Esophagus muscularis mucosa (tissue), 4 donors: ENCODE results near the gene LMX1B. TPM values are rescaled to one million over a fixed set of nuclear protein-coding genes. Genes with fewer than 3 reads are reported as not detected.

Experiments
- DNase-seq: peaks from one replicate; pipeline ENCODE4 v3.0.0-alpha.2; 2017; ENCODE audit errors: extremely low spot score
- H3K27ac ChIP-seq, 4 donors: fragments of 200-600 bp; sonication (generic); replicated peaks in 1 of 4; 1 replicate in 3 of 4; 2 replicates in 1 of 4; pipeline ENCODE4 v1.5.1; 2016 to 2019; ENCODE audit warnings: mild to moderate bottlenecking in 1 of 4
- H3K27me3 ChIP-seq, 4 donors: fragments of 200-600 bp; sonication (generic); one replicate each; pipeline versions ENCODE4 v1.5.1 to v1.6.0; 2016 to 2019
- H3K36me3 ChIP-seq, 4 donors: fragments of 200-600 bp; sonication (generic); one replicate each; pipeline ENCODE4 v1.5.1; 2016 to 2019
- H3K4me1 ChIP-seq, 4 donors: fragments of 200-600 bp; sonication (generic); one replicate each; pipeline ENCODE4 v1.5.1; 2016 to 2019
- H3K4me3 ChIP-seq, 4 donors: fragments of 200-600 bp; sonication (generic); 1 replicate in 2 of 4; 2 replicates in 2 of 4; pipeline ENCODE4 v1.5.1; 2016 to 2019; ENCODE audit warnings: mild to moderate bottlenecking in 4 of 4, moderate library complexity in 1 of 4
- H3K9me3 ChIP-seq, 4 donors: fragments of 200-600 bp; sonication (generic); 1 replicate in 3 of 4; 2 replicates in 1 of 4; pipeline ENCODE4 v1.5.1; 2016 to 2019
- CTCF ChIP-seq, 3 experiments: fragments of 200-600 bp in 2 of 3; fragments of 450-650 bp in 1 of 3; sonication (generic) in 2 of 3; IDR thresholded peaks; one replicate each; pipeline ENCODE4 v1.5.1; 2017 to 2019; ENCODE audit warnings: antibody characterized with exemption in 3 of 3, mild to moderate bottlenecking in 2 of 3, moderate library complexity in 1 of 3
- EP300 ChIP-seq: sonication (generic); formaldehyde crosslinking; IDR thresholded peaks from one replicate; pipeline ENCODE4 v1.6.1; 2017; ENCODE audit warnings: antibody characterized with exemption
- POLR2A ChIP-seq: fragments of 450-650 bp; IDR thresholded peaks from one replicate; pipeline ENCODE4 v1.6.1; 2017; ENCODE audit warnings: antibody characterized with exemption, moderate library complexity, mild to moderate bottlenecking, low read depth
- POLR2AphosphoS5 ChIP-seq, 2 donors: sonication (generic); formaldehyde crosslinking; IDR thresholded peaks; one replicate each; pipeline ENCODE4 v1.6.1; 2017; ENCODE audit warnings: antibody characterized with exemption in 2 of 2
- WGBS: methylation state at CpG from one replicate; pipeline ENCODE4 v1.1.5; 2018; 5-methylcytosine and 5-hydroxymethylcytosine counted together
- intact Hi-C: fragments of 100-400 bp; cut with DNase I; formaldehyde crosslinking; loops from one replicate; pipeline ENCODE4 v1.15.1; 2023
- total RNA-seq, 4 donors: library from RNA; depleted of rRNA; stranded (reverse); fragments of >200 nt; gene quantifications; one replicate each; pipeline versions ENCODE4 v1.1.0 to v1.2.1, GENCODE V29; 2016

Gene LMX1B
- total RNA-seq, 4 donors from 2014 or later, result under 0.01 to 0.66 (median 0.24) TPM

DNA sequence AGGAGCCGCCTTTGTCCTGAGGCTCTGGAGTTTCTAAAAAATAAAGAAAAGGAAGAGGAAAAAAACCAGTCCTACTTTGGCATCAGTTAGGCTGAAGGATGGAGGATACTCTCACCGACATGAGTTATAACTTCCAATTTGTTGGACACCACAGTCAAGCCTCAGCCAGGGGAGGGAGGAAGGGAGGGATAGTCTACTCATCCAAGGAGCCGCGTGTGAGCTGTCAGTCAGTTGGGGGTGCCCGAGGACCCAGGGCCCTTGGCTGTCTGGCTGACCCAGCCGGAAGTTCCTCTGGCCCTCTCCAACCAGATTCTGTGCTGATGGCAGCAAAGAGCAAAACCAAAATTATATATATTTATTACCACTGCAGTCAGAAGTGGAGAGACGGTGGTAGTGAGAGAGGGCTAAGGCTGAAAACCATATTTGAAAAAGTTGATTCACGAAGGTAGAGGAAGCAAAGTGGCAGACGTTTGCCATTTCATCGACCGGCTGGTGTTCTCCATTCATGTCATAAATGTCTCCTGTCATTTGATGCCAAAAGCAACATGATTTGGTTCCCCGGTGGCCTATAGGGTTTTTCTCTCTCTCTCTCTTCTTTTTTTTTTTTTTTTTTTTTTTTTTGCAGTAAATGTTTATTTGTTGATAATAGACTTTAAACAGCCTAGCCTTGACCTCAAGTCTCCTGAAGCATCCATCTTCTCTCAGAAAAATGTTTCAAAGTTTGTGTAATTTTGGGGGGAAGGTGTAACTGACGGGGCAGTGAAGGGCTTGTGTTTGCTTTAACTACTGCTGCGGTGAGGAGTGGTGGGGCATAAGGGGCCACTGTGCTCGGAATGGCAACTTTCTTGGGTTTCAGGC, 7.6 kb downstream of the LMX1B start:
- intact Hi-C loops, result no loop called here

DNA sequence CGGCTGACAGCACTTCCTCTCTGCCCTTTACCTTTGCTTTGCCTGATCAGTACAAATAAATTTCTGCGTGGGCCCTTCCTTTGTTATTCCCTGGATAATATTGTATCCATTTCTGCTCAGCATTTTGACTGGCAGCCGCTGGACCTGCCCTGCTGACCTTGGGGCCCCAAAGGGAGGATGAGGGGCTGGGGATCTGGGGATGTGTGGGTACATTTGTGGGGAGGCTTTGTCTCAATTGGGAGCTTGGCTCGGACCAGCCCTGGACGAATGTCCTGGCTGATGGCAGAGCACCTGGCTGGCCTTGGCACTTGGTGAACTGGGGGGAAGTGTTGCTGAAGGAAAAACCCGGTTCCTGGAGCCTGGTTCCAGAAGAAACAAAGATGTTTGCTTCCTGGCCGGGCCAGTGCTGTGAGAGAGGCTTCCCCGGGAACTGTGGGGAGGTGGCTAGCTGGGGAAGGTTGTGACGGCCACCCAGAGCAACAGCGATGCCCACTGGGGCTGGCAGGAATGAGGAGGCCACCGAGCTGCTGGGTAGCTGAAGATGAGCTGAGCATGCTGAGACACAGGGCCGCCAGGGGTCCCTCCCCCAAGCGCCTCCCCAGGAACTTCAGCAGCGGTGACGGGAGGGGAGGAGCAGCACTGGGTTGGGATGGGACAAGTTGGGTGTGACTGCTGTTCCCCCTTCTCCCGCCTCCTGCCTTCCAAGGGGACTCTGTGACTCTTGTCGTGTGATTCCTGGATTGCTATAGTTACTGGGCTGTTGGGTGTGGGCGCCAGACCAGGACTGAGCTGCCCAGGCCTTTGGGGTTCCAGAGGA, 8.4 kb downstream of the LMX1B start:
- H3K27ac ChIP-seq, result no peak overlapping the region
- DNase-seq, result no peak
- peaks cover 14 to 51% (median 48%) of the 10 kb centered on the region in 4 donors for H3K4me1 ChIP-seq
- TF ChIP-seq POLR2AphosphoS5 (IDR thresholded peaks at IDR 0.05) (no peak), EP300 (no peak), POLR2A (no peak), CTCF (IDR thresholded peaks at IDR 0.05) (no peak)
- no peaks in the 10 kb centered on the region for H3K9me3 ChIP-seq
- intact Hi-C loops, result no loop called here
- no peaks in the 10 kb centered on the region for H3K36me3 ChIP-seq
- WGBS, result 27% methylated on average over 14 of the region's 18 CpGs
- no peak overlapping the region for H3K4me3 ChIP-seq
- H3K27me3 ChIP-seq, result peaks cover 6 to 99% (median 75%) of the 10 kb centered on the region in 4 donors

More for the DNA sequence above, 7.6 kb downstream of the LMX1B start:
- Histone ChIP-seq H3K27me3 (peaks cover 2 to 99% (median 72%) of the 10 kb centered on the region in 4 donors), H3K4me3 (no peak overlapping the region), H3K4me1 (peaks cover 10 to 43% (median 40%) of the 10 kb centered on the region in 4 donors), H3K36me3 (no peaks in the 10 kb centered on the region), H3K27ac (no peak overlapping the region), H3K9me3 (no peaks in the 10 kb centered on the region)
- no peak for TF ChIP-seq POLR2A
- TF ChIP-seq POLR2AphosphoS5 (IDR thresholded peaks at IDR 0.05), result no peak
- TF ChIP-seq CTCF (IDR thresholded peaks at IDR 0.05), result no peak
- no peak for TF ChIP-seq EP300
- DNase-seq, result no peak
- 44% methylated on average over 15 of the region's 15 CpGs for WGBS

- no peak for DNase-seq
- Histone ChIP-seq H3K27ac (no peak overlapping the region), H3K4me1 (peaks cover 14 to 45% (median 43%) of the 10 kb centered on the region in 4 donors), H3K27me3 (peaks cover 6 to 99% (median 79%) of the 10 kb centered on the region in 4 donors), H3K9me3 (no peaks in the 10 kb centered on the region), H3K36me3 (no peaks in the 10 kb centered on the region), H3K4me3 (no peak overlapping the region)
- 48% methylated on average over 6 of the region's 9 CpGs for WGBS
- intact Hi-C loops, result no loop called here
- no peak for TF ChIP-seq CTCF (IDR thresholded peaks at IDR 0.05)
- TF ChIP-seq POLR2A, result no peak
- TF ChIP-seq POLR2AphosphoS5 (IDR thresholded peaks at IDR 0.05), result no peak
- no peak for TF ChIP-seq EP300
These were observed 9.6 kb downstream of the LMX1B start for GRCh38 chr9:126623314-126623666.

GRCh38 chr9:126623667-126624478, 10.1 kb downstream of the LMX1B start:
- H3K27ac ChIP-seq, result no peak overlapping the region
- no peaks in the 10 kb centered on the region for H3K36me3 ChIP-seq
- no peaks in the 10 kb centered on the region for H3K9me3 ChIP-seq
- peaks cover 14 to 40% (median 38%) of the 10 kb centered on the region in 4 donors for H3K4me1 ChIP-seq
- peaks cover 6 to 99% (median 76%) of the 10 kb centered on the region in 4 donors for H3K27me3 ChIP-seq
- no peak overlapping the region for H3K4me3 ChIP-seq
- no peak for DNase-seq
- no peak for TF ChIP-seq CTCF (IDR thresholded peaks at IDR 0.05)
- no peak for TF ChIP-seq EP300
- no peak for TF ChIP-seq POLR2A
- no peak for TF ChIP-seq POLR2AphosphoS5 (IDR thresholded peaks at IDR 0.05)
- intact Hi-C loops, result no loop called here
- 20% methylated on average over 8 of the region's 52 CpGs for WGBS
